IPS DF 19.7 (cell line): ENCODE results near the gene SERINC2.
"Not testable (repeated sequence)": the region's sequence is repeated elsewhere in the genome, so short reads cannot be mapped to it uniquely, and the experiment has no call there.

Experiments used
- DNase-seq: peaks from one replicate; pipeline ENCODE4 v3.0.0-alpha.2; 2013; ENCODE audit warnings: low read depth, low spot score

Gene SERINC2

DNA sequence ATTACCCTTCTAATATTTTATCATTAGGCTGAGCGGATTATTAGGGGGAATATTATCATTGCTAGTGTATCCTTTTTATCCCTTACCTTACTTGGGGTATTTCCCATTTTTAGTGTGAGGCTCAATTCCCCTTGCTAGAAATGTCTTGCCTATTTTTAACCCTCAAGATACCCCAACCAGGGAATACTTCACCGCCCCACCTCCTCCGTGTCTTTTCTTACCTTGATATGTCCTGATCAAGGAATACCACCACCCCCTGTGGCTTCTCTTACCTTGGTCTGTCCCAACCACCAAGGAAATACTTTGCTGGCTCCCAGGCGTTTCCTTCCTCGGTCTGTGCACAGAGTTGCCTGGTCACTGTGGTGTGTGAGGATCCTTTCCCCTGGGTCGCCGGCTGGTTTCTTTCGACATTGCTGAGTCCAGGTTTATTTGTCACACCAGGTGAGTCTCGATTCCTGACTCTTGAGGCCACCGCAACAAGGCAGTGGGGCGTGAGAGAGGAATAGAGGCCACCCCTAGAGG, 57.8 kb downstream of the SERINC2 start:
- DNase-seq, result no peak

DNA sequence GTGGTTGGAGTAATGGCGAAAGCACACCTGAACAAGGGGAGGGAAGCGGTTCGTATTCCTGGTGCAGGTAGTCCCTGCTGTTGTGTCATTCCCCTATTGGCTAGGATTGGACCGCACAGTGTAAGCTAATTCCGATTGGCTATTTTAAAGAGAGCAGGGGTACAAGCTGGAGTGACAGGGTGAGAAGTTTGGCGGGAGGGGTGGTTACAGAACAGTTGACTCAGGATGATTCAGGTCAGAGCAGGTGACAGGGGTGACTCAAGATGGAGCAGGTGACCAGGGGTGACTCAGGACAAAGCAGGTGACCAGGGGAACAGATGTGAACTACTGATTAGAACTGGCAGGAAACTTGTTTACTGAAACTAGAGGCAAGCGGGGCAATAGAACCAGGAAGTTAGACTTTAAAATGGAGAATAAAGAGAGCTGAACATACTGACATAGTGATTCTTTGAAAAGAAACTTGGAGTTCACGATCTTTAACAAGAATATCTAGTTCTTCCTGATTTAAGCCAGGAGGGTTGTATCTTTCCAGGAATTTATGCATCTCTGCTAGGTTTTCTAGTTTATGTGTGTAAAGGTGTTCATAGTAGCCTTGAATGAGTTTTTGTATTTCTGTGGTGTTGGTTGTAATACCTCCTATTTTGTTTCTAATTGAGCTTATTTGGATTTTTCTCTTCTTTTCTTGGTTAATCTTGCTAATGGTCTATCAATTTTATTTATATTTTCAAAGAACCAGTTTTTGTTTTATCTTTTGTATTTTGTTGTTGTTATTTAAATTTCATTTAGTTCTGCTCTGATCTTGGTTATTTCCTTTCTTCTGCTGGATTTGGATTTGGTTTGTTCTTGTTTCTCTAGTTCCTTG, 58.7 kb downstream of the SERINC2 start:
- DNase-seq, result not testable (repeated sequence)

DNA sequence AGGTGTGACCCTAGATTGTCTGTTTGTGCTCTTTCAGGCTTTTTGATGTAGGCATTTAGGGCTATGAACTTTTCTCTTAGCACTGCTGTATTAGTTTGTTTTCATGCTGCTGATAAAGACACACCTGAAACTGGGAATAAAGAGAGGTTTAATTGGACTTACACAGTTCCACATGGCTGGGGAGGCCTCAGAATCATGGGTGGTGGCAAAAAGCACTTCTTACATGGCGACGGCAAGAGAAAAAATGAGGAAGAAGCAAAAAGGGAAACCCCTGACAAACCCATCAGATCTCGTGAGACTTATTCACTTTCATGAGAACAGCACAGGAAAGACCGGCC, 59.3 kb downstream of the SERINC2 start:
- not testable (repeated sequence) for DNase-seq

DNA sequence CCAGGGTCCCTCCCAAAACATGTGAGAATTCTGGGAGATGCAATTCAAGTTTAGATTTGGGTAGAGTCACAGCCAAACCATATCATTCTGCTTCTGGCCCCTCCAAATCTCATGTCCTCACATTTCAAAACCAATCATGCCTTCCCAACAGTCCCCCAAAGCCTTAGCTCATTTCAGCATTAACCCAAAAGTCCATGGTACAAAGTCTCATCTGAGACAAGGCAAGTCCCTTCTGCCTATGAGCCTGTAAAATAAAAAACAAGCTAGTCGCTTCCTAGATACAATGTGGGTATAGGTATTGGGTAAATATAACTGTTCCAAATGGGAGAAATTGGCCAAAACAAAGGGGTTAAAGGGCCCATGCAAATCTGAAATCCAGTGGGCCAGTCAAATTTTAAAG, 59.7 kb downstream of the SERINC2 start:
- not testable (repeated sequence) for DNase-seq

DNA sequence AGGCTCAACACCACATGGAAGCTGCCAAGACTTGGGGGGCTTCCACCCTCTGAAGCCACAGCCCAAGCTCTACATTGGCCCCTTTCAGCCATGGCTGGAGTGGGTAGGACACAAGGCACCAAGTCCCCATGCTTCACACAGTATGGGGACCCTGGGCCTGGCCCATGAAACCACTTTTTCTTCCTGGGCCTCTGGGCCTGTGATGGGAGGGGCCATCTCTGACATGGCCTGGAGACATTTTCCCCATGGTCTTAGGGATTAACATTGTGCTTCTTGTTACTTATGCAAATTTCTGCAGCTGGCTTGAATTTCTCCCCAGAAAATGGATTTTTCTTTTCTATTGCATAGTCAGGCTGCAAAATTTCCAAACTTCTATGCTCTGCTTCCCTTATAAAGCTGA, 60.5 kb downstream of the SERINC2 start:
- DNase-seq, result not testable (repeated sequence)

DNA sequence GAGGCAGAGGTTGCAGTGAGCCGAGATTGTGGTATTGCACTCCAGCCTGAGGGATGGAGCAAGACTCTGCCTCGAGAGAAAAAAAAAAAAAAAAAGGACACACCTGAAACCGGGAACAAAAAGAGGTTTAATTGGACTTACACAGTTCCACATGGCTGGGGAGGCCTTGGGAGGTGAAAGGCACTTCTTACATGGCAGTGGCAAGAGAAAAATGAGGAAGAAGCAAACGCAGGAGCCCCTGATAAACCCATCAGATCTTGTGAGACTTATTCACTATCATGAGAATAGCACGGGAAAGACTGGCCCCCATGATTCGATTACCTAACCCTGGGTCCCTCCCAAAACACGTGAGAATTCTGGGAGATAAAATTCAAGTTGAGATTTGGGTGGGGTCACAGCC, 61.6 kb downstream of the SERINC2 start:
- DNase-seq, result not testable (repeated sequence)

DNA sequence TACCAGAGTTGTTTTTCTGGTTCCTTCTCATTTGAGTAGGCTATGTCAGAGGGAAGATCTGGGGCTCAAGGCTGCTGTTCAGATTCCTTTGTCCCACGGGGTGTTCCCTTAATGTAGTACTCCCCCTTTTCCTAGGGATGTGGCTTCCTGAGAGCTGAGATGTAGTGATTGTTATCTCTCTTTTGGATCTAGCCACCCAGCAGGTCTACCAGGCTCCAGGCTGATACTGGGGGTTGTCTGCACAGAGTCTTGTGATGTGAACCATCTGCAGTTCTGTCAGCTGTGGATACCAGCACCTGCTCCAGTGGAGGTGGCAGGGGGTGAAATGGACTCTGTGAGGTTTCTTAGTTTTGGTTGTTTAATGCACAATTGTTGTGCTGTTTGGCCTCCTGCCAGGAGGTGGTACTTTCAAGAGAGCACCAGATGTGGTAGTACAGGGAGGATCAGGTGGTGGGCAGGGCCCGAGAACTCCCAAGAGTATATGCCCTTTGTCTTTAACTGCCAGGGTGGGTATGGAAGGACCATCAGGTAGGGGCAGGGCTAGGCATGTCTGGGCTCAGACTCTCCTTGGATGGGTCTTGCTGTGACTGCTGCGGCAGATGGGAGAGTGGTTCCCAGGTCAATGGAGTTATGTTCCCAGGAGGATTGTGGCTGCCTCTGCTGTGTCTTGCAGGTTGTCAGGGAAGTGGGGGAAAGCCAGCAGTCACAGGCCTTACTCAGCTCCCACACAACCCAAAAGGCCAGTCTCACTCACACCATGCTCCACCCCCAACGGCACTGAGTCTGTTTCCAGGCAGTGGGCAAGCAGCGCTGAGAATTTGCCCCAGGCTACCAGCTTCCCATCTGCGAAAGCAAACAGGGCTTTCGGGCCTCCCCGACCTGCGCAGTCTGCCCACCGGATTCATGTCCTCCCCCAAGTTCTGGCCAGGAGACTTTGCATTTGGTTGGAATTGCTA, 64.2 kb downstream of the SERINC2 start:
- no peak for DNase-seq

DNA sequence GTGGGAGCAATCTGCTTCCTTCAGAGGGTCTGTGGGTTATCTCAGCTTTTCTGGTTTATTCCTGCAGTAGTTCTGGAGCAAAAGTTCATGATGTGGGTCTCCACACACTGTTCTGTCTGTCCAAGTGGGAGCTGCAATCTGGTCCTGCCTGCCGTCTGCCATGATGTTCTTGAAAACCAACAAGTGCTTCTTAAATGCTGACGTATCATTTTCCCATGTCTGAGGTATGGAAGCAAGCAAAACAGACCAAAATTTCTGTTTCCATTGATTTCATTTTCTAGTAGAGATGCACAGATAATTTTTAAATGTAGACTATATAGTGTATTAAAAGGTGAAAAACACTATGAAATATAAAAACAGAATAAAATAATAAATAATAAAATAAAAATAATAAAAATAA, 65.2 kb downstream of the SERINC2 start:
- no peak for DNase-seq

DNA sequence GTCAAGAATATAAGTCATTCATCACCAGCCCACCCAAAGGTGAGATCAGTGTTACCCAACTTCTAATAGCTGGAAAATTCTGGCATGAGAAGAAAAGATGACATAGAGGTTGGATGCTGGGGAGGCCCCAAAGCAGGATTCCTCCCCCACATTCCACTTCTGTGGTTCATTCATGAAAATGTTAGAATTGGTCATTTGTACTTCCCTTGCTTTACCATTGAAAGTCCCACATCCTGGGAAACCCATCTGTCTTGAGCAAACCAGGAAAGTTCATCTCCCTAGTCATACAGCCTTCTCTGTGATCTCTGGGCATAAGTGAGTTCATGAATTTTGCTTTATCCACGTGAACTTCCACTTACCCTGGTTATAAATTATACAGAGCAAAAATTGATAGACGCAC, 66.8 kb downstream of the SERINC2 start:
- DNase-seq, result no peak

DNA sequence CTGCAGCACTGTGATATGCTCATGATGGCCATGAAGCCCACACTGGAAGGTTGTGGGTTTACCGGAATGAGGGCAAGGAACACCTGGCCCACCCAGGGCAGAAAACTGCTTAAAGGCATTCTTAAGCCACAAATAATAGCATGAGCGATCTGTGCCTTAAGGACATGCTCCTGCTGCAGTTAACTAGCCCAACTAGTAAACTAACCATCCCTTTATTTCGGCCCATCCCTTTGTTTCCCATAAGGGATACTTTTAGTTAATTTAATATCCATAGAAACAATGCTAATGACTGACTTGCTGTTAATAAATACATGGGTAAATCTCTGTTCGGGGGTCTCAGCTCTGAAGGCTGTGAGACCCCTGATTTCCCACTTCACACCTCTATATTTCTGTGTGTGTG, 67.4 kb downstream of the SERINC2 start:
- not testable (repeated sequence) for DNase-seq

DNA sequence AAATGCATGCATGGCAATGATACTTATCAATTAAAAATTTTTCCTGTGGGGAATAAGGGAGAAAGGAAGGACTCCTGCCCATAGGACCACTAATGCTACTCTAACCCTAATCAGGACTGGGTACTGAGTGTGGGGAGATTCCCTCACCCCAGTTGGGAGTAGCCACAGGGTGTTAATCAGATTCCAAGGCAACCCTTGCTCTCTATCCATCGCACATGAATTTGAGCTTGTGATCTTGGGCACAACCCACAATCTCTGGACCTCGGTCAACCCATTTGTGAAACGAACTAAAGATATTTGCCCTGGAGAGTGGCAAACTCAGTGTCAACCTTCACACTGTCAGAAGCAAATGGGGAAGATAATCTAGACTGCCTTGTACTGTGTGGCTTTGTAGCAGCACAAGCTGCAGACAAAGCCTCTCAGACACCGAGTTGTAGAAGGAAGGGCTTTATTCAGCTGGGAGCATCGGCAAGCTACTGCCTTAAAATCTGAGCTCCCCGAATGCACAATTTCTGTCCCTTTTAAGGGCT, 69.5 kb downstream of the SERINC2 start:
- DNase-seq, result no peak

DNA sequence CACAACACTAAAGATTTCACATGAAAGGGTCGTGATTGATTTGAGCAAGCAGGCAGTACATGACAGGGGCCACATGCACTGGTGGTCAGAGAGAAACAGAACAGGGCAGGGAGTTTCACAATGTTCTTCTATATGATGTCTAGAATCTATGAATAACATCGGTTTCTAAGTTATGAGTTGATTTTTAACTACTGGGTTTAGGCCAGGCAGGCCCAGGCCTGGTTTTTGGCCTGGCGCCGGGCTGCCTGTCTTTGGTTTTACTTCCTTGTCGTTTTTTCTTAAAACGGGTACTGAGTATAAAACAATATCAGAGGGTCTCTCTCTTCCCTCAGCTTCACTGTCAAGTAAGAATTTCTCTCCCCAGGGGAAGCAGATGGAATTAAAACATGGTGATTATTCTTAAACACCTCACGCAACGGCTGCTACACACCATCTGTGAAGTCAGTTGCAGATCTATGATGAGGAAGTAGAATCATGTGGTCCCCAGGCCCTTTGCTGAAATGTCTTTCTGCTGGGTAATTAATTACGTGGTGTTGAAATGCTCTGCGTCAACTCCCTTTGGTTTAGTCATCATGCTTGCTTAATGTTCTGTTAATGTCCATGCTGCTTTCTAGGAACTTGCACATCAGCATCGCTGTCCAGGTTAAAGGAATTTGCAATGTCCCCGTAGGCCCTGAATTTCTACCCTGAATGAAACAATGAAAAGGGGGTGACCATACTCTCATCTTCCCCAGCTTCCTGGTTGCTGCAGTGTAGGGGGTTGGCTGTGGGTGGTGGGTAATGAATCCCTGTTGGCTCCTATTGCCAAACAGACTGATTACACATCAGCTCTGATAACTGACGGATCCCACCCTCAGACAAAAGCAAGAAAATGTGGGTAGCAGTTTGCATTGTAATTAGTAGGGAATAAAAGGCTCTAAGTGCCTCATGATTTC, 70.3 kb downstream of the SERINC2 start:
- DNase-seq, result no peak
